IMR-90 (cell line): ENCODE measurements around the gene SIKE1. TPM values are rescaled to one million over a fixed set of nuclear protein-coding genes. Genes with fewer than 3 reads are reported as not detected.

Experiments used
- ATAC-seq: fragments of 200-7000 bp; cut with Tn5 transposase; 2 replicates; pipeline ENCODE4 v1.9.1; 2020; ENCODE audit warnings: low read depth, mild to moderate bottlenecking, moderate library complexity
- BruUV-seq: library from RNA; stranded (reverse); fragments of 400-500 nt; replicated peaks from 2 replicates; lab custom pipeline; 2021; lab: Mats Ljungman, UMichigan
- CTCF ChIA-PET: fragments of 300-600 bp; formaldehyde crosslinking; extraction: SDS; loops from one replicate; lab custom pipeline; 2021; ENCODE audit warnings: antibody characterized with exemption; lab: Yijun Ruan, JAX
- POLR2A ChIA-PET: fragments of 300-600 bp; sonication (Branson Sonifier 250); formaldehyde crosslinking; loops from one replicate; lab custom pipeline; 2022; ENCODE audit warnings: antibody characterized with exemption; ENCODE audit not compliant: unreplicated experiment; lab: Charles Lee
- DNase-seq: peaks from one replicate; pipeline ENCODE4 v3.0.0; 2013
- H2AFZ ChIP-seq: replicated peaks from 2 replicates; pipeline ENCODE3; 2013; ENCODE audit warnings: low read length, mild to moderate bottlenecking; ENCODE audit not compliant: poor library complexity
- H2AK5ac ChIP-seq: 2 replicates; pipeline ENCODE4 v1.6.1; 2013; ENCODE audit warnings: low read depth, low read length, inconsistent platforms
- H2AK9ac ChIP-seq: replicated peaks from 2 replicates; pipeline ENCODE3; 2013; ENCODE audit warnings: mild to moderate bottlenecking, low read depth, low read length, moderate library complexity; ENCODE audit not compliant: poor library complexity
- H2BK120ac ChIP-seq: 2 replicates; pipeline ENCODE4 v1.6.1; 2013; ENCODE audit warnings: low read depth, low read length, inconsistent platforms
- H2BK15ac ChIP-seq: 3 replicates; pipeline ENCODE4 v1.6.1; 2013; ENCODE audit warnings: low read depth, low read length, inconsistent platforms
- H2BK20ac ChIP-seq: 2 replicates; pipeline ENCODE4 v1.6.1; 2013; ENCODE audit warnings: low read depth, mild to moderate bottlenecking, inconsistent platforms, low read length, moderate library complexity
- H2BK5ac ChIP-seq: 2 replicates; pipeline ENCODE4 v1.6.1; 2013; ENCODE audit warnings: mild to moderate bottlenecking, low read depth, low read length, inconsistent platforms; ENCODE audit not compliant: poor library complexity, severe bottlenecking
- H3K14ac ChIP-seq: replicated peaks from 2 replicates; pipeline ENCODE4 v1.6.1; 2013; ENCODE audit warnings: low read depth, low read length, inconsistent platforms
- H3K18ac ChIP-seq: 2 replicates; pipeline ENCODE4 v1.6.1; 2013; ENCODE audit warnings: low read depth, low read length, control low read depth
- H3K23ac ChIP-seq: 2 replicates; pipeline ENCODE4 v1.6.1; 2013; ENCODE audit warnings: low read depth, low read length, inconsistent platforms
- H3K27ac ChIP-seq: 2 replicates; pipeline ENCODE4 v1.5.1; 2013; ENCODE audit warnings: mild to moderate bottlenecking, control low read depth, low read length; ENCODE audit not compliant: insufficient read depth
- H3K27me3 ChIP-seq: 2 replicates; pipeline ENCODE4 v1.6.1; 2013; ENCODE audit warnings: low read length; ENCODE audit not compliant: control insufficient read depth, insufficient read depth
- H3K36me3 ChIP-seq: 2 replicates; pipeline ENCODE4 v1.6.1; 2013; ENCODE audit warnings: low read length, mixed read lengths; ENCODE audit not compliant: control insufficient read depth, insufficient read depth
- H3K4ac ChIP-seq: 2 replicates; pipeline ENCODE4 v1.6.1; 2013; ENCODE audit warnings: low read depth, low read length, inconsistent platforms
- H3K4me1 ChIP-seq: 2 replicates; pipeline ENCODE4 v1.6.1; 2013; ENCODE audit warnings: low read length, mixed read lengths; ENCODE audit not compliant: control insufficient read depth, insufficient read depth
- H3K4me2 ChIP-seq: 2 replicates; pipeline ENCODE4 v1.6.1; 2013; ENCODE audit warnings: low read depth, mild to moderate bottlenecking, control low read depth, low read length, moderate library complexity
- H3K4me3 ChIP-seq: 2 replicates; pipeline ENCODE4 v1.5.1; 2013; ENCODE audit warnings: low read depth, mild to moderate bottlenecking, control low read depth, low read length, moderate library complexity; ENCODE audit not compliant: insufficient read depth
- H3K56ac ChIP-seq: 2 replicates; pipeline ENCODE4 v1.6.1; 2013; ENCODE audit warnings: low read length, inconsistent platforms; ENCODE audit not compliant: insufficient read depth; ENCODE audit errors: extremely low read depth
- H3K79me1 ChIP-seq, 2 experiments: 2 replicates each; pipeline ENCODE4 v1.6.1; 2013; ENCODE audit warnings: low read length in 2 of 2, inconsistent platforms in 1 of 2, low read depth in 1 of 2
- H3K9ac ChIP-seq: 2 replicates; pipeline ENCODE4 v1.6.1; 2013; ENCODE audit warnings: low read depth, low read length, control low read depth
- H3K9me1 ChIP-seq: 2 replicates; pipeline ENCODE4 v1.6.1; 2013; ENCODE audit warnings: low read length, inconsistent platforms; ENCODE audit not compliant: insufficient read depth
- H3K9me3 ChIP-seq: 2 replicates; pipeline ENCODE4 v1.6.1; 2013; ENCODE audit warnings: low read length; ENCODE audit not compliant: control insufficient read depth, insufficient read depth
- H4K20me1 ChIP-seq: 2 replicates; pipeline ENCODE4 v1.6.1; 2013; ENCODE audit warnings: low read length, inconsistent platforms; ENCODE audit not compliant: insufficient read depth
- H4K5ac ChIP-seq: 2 replicates; pipeline ENCODE4 v1.6.1; 2013; ENCODE audit warnings: mild to moderate bottlenecking, low read depth, low read length, control low read depth
- H4K8ac ChIP-seq, 2 experiments: 2 replicates each; pipeline ENCODE4 v1.6.1; 2013; ENCODE audit warnings: low read depth in 2 of 2, low read length in 2 of 2, control low read depth in 1 of 2, inconsistent platforms in 1 of 2
- H4K91ac ChIP-seq: 2 replicates; pipeline ENCODE4 v1.6.1; 2013; ENCODE audit warnings: low read depth, low read length, inconsistent platforms; ENCODE audit not compliant: insufficient read depth
- CTCF ChIP-seq: conservative IDR thresholded peaks from 2 replicates; pipeline ENCODE4 v1.5.1; 2012; ENCODE audit warnings: mild to moderate bottlenecking, low read depth, low read length, improper control_type of control experiment
- MAFK ChIP-seq: IDR thresholded peaks from 2 replicates; pipeline ENCODE4 v1.6.1; 2012; ENCODE audit warnings: low read depth, low read length, improper control_type of control experiment
- NFE2L2 ChIP-seq: fragments of 150-350 bp; IDR thresholded peaks from 2 replicates; pipeline ENCODE4 v1.6.1; 2016; ENCODE audit warnings: low read depth, mild to moderate bottlenecking, low read length
- WGBS, 2 experiments: methylation state at CpG; one replicate each; pipeline versions ENCODE4 v1.1.5 to v1.1.7; 2013; ENCODE audit warnings: missing lambda C conversion rate in 2 of 2; ENCODE audit not compliant: insufficient read length in 1 of 2; ENCODE audit errors: extremely low coverage in 2 of 2; 5-methylcytosine and 5-hydroxymethylcytosine counted together
- dilution Hi-C: fragments of 300-500 bp; cut with HindIII; formaldehyde crosslinking; loops from one replicate; pipeline ENCODE4 v1.14.3; 2018; ENCODE audit warnings: low sequenced_read_pairs; ENCODE audit not compliant: unreplicated experiment
- in situ Hi-C: fragments of 300-500 bp; cut with MboI; formaldehyde crosslinking; loops from 3 replicates; pipeline ENCODE4 v1.14.3; 2019; ENCODE audit warnings: low sequenced_read_pairs, inconsistent platforms, mixed read lengths
- intact Hi-C: fragments of 100-400 bp; cut with micrococcal nuclease; formaldehyde crosslinking; loops from 2 replicates; pipeline ENCODE4 v1.10.0; 2022
- polyA plus RNA-seq, 3 experiments: library from polyadenylated mRNA; depleted of rRNA; stranded (reverse); fragments of >200 nt; gene quantifications; 2 replicates each; pipeline ENCODE4 v1.2.3, GENCODE V29; 2012; ENCODE audit warnings: low replicate concordance in 1 of 3
- total RNA-seq: library from RNA; depleted of rRNA; stranded (reverse); fragments of >200 nt; gene quantifications from 2 replicates; pipeline ENCODE4 v1.2.3, GENCODE V29; 2012

The SIKE1 gene
- total and polyA plus RNA-seq, 2 of the 4 experiments (the other 2 are of a cell fraction): 20.9 to 49.1 TPM

DNA sequence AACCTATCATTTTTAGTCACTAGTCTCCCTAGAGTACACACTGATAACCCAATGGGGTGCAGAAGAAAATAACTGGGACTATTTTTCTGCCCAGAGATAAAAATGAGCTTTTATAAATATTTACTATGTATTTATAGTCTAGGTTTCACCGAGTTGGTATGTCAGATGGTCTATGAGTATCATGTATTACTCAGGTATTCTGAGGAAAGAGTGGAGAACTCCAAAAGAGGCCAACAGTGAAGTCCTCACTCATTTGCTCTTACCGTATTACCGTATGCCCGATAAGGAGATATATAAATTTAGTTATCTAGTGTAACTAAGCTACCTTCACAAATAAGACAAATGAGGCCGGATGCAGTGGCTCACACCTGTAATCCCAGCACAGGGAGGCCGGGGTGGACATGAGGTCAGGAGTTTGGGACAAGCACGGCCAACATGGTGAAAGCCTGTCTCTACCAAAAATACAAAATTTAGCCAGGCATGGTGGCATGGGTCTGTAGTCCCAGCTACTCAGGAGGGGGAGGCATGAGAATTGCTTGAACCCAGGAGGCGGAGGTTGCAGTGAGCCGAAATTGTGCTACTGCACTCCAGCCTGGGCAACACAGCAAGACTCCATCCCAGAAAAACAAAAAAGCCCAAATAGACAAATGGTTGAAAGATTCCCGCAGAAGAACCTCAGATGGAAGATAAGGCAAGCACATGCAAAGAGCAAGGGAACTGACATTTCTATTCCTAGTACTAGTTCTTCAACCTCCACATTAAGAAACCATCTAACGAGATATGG is 38.3 kb downstream of the SIKE1 start:
- ATAC-seq (no peak), DNase-seq (no peak)
- CTCF ChIA-PET: no interaction called here
- no peak overlapping the region for H3K56ac ChIP-seq
- H4K8ac ChIP-seq: no peak overlapping the region
- no peak overlapping the region for H2BK20ac ChIP-seq
- H2AK5ac ChIP-seq: no peak overlapping the region
- no TSS peak for BruUV-seq
- no peak overlapping the region for H3K14ac ChIP-seq
- no peak overlapping the region for H3K18ac ChIP-seq
- H4K91ac ChIP-seq: no peak overlapping the region
- intact Hi-C loops: no loop called here
- H2AK9ac ChIP-seq: no peak overlapping the region
- no peak overlapping the region for H4K5ac ChIP-seq
- H2AFZ ChIP-seq: no peak overlapping the region
- H2BK120ac ChIP-seq: no peak overlapping the region
- H3K36me3 ChIP-seq: peaks cover 27% of the 10 kb centered on the region
- TF ChIP-seq NFE2L2 (no peak), CTCF (no peak), MAFK (no peak)
- no peak overlapping the region for H3K4ac ChIP-seq
- WGBS, 2 experiments: no CpG with 5 or more reads among the region's 11 CpGs
- peaks cover 19 to 35% of the 10 kb centered on the region in 2 experiments for H3K79me1 ChIP-seq
- H3K9me1 ChIP-seq: no peaks in the 10 kb centered on the region
- H2BK5ac ChIP-seq: no peak overlapping the region
- no peak overlapping the region for H2BK15ac ChIP-seq
- no peak overlapping the region for H3K4me3 ChIP-seq
- H3K9me3 ChIP-seq: no peaks in the 10 kb centered on the region
- no peak overlapping the region for H3K27ac ChIP-seq
- no peak overlapping the region for H3K4me2 ChIP-seq
- in situ Hi-C loops: loop anchor here (25.0 kb wide), 1 partner anchor 570 kb away; no protein-coding TSS in a partner anchor
- no peak overlapping the region for H3K9ac ChIP-seq
- no peaks in the 10 kb centered on the region for H3K4me1 ChIP-seq
- peaks cover 60% of the 10 kb centered on the region for H4K20me1 ChIP-seq
- POLR2A ChIA-PET: no interaction called here
- dilution Hi-C loops: no loop called here
- H3K23ac ChIP-seq: no peak overlapping the region
- no peaks in the 10 kb centered on the region for H3K27me3 ChIP-seq
